ENCODE results near the gene HOXA6.

Gene HOXA6

DNA sequence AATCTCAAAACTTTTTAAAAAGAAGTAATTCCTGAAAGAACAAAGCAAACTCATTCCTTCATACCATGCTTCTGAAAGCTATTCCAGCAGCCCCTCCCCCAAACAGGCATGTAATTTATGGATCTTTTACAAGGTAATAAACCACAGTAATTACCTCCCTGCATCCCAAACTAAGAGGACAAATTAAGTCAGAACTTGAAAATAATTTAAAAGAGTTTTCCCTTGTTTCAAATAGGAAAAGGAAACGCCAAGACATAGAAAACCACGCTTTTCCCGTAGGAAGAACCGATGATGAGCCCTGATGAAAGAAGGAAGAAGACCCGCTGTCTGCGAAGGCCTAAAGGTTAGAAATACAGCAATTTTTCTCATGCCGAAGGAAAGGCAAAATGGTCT lies 25.9 kb downstream of the HOXA6 start:
- DNase-seq = no peak

DNA sequence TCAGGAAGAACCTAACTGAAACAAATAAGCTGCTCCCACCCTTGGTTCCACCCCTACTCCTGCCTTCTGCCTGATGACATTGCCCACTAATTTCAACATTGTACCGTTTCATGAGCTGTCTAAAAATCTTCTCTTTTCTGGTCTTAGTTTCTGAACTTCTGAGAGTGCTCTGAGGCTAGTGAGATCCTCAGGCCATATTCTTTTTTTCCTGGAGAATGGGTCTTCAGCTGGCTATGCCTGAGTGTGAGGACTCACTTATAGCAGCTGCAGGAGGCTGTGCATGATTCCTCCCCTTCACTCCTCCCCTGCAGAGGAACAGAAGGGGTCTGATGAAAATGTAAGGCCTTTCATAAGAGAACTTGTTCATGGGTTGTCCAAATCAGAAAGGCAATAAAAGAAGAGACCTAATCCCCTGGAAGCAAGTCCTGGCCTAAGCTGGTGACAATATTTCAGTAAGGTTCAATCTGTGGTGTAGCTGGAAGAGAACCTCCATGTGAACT lies 28.1 kb downstream of the HOXA6 start:
- no peak for DNase-seq

DNA sequence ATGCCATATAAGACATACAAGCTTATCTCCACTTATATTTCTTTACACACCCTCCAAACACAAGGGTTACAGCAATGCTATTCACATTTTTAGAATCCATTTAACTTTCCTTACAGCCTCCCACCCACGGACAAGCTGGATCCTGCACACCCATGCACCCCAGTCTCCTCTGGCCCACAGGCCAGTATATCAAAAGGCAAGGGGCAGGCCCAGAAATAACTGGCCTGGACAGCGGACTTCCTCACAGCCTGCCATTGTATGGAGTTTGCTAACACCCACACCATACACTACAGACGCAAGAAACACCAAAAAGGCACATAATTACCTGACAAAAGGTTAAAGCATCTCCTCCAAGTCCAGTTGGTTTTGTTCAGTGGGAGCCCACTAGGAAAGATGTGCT lies 29.0 kb downstream of the HOXA6 start:
- no peak for DNase-seq

DNA sequence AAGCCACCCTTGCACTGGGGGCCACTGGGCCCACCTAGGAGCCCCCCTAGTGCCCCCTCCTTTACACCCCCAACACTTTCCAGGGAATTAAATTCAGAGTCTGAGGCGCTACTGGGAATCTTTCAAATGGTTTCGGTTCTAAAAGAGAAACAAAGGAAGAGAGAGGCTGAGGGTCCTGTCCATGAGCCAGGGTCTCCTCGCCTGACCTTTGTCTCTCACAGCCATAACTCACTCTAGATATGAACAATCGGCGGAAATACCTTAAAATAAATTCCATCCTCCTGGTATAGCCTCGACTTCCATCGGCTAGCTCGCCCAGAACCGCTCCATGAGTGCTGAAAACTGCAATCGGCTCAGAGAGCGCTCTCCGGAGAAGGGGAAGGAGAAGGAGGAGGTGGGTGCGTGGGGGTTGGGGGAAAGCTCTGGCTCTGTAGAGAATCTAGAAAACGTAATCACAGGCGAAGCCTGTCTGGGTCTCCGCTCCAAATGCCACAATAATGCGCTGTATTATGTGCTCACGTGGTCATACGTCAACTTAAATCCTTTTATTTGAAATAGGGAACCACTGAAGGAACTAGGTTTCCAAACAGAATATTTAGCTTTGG lies 29.6 kb downstream of the HOXA6 start:
- DNase-seq = no peak

DNA sequence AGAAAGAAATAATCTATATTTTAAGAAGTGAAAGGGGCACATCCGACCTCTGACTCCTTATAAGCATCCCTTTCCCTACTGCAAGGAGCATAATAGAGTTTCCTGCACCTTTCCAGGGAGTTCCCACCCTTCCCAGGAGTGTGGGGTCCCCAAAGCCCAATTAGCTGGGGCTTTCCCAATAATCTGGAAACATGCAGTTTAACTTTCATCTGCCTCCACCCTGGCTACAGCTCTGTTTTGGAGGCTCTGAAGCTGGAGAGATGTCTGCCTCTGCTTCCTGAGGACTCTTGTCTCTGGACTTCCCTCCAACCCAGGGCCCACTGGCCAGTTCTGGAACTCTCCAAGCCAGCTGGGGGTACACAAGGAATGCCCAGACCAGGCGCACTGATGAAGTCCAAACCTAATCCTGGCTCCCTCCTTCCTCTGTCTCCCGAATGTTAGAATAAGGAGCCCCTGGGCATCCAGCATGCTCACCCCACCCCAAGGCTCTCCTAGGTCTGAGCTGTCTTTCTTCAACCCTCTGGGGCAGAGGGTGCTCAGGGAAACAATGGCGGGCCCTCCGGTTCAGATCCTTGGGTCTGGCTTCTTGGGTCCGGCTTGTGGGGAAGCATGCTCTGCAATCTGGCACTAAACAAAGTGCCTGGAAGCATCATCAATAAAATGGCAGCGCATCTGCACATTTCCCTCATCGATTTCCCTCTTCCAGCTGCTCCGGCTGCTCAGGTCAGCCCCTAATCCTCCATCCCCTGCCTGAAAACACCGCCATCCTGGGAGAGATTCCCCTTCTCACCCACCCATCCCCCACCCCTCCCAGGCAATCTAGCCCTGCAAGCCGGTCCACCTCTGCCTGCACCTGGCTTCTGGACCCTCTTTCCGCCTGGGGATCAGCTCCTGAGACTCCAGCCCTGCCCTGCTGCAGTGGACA lies 30.4 kb downstream of the HOXA6 start:
- no peak for DNase-seq

DNA sequence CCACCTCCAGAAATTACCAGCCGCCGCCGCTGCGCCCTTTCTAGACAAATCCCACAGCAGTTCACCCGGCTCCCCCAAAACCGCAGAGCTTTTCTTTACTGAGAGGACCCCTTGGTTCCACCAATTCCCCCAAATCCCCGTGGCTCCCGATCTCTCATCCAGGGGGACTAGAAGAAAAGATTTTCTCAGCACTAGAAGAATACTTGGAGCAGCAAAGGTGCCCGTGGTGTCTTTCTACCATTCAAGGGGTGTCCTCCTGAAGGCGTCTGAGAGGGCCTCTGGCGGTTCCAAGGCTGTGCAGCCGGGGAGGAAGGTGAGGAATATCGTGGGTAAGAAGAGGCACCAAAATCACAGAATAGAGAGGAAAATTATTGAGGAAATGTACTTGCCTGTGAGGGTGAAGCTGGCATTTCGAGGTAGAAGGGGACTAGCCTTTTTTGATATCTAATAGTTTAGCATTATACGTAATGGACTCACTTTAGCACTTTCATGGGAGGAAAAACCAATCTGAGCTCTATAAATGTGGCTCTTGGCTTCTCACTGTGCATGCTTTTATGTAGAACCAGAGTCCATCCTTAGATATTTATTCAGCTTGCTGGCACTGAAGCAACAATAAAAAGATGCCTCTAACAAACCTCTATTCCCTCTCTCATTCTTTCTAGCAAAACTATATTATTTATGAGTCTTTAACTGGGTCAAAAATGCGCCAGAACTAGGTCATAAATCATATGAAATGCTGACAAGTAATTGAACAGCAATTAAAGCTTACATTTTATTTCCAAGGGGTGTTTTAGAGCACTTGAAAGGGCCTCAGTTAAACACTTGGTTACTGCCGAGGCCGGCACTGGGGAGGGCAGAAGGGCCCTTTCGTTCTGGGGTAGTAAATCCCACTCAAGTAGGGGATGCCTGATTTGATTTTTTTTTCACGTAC lies 31.3 kb downstream of the HOXA6 start:
- DNase-seq = no peak

DNA sequence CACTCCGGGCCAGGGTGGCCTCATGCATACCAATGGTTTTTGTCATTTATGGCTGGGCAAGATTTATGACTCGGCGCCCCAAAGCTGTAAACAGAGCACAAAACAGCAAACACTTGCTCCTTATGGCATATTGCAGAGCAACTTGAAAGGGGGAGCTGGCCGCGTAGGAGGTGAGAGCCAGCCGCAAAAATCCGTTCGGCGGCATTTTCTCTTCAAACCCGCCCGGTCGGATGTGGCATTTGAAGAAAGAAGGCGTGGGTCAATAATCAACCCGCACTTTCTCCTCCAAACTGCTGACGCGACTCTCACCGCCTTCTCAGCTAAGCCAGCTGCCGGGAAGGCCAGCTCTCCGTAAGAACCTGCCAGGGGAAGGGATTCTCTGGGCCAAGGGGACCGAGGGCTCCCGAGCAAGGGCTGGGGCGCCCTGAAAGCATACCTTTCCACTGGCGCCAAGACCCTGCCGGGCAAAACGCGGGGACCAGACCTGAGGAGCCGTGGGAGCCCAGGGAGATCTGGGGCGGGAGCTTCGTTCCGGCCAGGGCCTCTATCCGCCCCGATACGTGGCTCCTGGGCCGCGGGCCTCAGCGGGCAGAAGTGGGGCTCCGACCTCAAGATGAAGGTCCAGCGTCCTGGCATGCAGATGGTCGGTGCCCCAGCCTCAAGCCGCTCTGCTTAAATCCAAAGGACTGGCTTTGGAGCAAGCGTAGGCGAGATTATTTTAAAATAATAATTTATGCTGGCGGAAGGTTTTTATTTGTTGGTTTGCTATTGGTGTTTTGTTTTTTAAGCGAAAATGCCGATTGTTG lies 32.1 kb downstream of the HOXA6 start:
- DNase-seq = no peak

DNA sequence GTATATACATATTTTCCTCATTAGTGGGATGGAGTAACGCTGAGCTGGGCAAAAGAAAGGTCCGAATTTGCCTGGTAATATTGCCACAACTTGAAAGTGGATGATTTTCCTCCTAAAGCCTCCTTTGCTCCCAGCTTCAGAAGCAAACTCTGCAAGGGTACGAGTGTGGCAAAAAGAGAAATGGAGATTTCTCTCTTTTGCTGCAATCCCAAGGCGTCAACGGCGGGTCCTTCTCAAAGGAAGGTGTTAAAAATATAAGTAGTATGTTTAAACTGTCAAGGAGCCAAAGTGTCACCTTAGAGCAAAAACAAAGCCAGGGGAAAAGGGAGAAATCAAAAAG lies 32.7 kb downstream of the HOXA6 start:
- DNase-seq = no peak

DNA sequence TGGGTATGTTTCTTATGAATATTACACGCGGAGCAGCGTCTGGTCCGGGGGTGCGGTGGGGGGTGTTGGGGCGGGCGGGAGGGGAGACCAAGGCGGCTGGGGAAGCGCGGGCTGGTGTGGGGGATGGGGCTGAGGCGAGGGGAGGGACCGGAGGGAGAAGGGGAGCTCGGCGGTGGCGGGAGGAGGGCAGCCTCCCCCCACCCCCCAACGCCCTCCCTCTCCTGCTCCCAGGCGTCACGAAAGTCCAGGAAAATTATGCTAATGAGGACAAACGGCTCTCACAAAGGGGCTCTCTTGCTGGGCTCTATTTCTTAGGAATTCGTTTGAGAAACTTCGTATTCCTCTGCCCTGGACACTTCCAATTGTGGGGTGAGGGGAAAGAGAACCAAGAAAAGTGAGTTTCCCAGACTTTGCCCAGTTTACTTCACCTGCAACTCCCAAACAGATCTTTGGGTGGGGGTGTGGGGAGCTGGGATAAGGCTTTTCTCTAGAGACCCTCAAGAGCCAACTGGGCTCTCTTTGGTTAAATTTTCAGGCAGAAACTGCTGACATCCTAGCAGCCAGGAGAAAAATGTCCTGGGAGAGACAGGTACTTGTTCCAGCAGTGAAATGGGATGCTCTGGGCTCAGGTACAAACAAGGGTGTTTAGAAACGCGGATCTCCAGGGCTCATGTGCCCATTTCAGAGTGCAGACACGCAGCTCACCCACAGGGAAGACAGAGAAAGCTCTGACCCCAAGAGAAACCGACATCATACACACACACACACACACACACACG lies 33.4 kb downstream of the HOXA6 start:
- no peak for DNase-seq

DNA sequence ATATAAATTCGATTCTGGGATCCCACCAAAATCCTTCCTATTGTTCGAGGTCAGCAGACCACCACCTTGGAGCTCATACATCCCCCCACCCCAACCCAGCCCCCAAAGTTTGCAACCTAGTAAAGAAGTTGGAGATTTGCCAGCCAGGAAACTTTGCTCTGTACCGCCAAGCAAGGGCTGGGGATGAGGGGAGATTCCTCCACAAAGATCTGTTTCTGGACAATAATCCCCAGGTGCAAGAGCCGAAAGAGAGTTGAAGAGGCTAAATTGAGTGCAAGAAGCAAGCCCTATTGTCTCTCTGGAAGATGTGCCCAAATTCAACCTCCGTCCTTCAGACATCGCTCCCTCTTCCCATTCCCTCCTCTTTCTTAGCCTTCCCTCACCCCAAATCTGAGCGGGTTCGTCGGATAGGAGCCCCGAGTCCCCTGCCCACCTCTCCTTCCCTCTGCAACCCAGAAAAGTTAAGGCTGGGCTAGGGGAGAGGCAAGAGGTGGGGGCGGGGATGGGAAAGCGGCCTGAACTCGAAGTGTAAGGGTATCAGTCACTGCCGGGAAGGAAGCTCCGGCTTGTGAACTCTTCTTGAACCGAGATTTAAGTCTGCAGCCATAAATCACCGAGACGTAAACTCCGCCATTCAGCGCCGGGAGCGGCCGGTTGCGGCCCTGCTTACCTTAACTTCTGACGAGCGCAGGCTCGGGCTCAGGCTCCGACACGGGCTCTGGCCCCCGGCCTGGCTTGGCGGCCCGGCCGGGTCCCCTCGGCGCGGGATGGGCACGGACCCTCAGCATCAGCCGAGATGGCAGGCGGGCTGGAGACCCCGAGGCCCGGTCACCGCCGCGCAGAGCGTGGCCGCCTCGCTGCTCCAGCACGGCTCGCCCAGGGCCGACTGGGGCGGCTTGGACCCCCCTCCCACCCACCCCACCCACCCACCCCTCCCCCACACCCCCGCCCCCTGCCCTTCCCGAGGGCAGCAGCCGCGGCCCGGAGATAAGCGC lies 34.3 kb downstream of the HOXA6 start:
- DNase-seq = no peak

DNA sequence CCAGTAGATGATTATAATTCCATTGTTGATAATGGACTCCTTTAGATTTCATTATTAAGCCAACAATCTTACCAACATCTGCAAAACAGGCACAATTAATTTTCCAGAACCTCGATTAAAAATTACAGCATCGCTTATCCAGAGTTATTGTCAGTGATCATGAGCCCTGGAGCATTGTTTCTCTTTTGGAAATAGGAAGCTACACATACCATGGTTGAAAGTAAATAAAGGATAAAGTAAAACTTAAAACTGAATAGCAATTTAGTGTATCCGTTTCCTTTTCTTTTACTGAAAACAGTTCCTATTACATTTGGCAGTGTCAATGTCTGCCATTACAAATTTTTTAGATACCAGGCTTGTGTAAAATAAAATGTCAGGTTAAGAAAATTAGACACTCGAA lies 35.2 kb downstream of the HOXA6 start:
- DNase-seq = no peak

DNA sequence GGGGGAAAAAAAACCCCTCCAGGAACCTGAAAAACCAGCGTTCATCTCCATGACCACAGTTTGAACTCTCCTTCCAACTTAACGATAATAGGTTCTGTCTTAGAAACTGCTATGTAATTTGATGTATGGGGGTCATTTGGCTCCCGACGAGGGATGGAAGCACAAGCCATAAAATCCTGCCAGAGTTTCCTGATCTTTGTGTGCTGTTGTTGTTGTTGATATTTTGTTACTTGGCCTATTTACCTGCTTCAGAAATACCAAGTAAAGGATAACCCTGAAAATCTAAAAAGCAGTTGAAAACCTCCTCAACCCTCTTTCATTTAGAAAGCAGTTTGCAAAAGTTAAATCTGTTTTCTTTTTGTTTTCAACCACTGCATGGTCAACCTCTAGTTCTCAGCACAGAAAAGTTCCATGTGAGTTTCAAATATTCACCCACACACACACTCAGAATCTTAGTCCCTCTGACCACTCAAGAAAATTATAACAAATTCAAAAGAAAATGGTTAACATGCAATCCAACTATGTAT lies 35.8 kb downstream of the HOXA6 start:
- DNase-seq = no peak

DNA sequence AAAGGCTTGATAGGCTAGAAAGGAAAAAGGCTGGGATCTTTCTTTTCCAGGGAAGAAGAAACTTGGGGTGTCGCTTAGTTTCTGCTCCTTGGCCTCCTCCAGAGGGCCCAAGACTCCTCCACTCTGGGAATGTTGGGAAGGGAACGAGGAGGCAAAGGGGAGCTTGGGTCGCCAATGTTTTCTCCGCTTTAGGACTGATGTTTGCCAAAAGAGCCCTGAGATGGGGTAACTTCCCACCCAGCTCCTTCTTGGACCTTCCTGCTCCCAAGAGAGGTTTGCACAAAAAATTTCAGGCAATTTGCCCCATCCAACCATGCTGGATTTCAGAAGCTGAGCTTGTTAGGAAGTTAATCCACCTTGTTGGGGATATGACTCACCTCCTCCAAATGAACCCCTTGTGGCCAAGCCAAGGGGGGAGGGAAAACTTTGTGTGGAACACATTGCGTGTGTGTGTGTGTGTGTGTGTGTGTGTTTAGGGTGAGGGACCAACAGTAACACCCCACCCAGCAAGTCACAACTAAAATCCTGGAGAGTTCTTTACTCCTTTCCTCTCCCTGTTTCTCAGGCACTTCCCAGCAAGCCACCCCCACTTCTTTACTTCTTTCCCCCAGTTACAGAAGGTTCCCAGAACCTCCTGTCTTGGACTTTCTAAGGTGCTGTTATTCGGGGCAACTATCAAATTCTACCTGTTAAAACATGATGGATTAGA lies 36.4 kb downstream of the HOXA6 start:
- no peak for DNase-seq

DNA sequence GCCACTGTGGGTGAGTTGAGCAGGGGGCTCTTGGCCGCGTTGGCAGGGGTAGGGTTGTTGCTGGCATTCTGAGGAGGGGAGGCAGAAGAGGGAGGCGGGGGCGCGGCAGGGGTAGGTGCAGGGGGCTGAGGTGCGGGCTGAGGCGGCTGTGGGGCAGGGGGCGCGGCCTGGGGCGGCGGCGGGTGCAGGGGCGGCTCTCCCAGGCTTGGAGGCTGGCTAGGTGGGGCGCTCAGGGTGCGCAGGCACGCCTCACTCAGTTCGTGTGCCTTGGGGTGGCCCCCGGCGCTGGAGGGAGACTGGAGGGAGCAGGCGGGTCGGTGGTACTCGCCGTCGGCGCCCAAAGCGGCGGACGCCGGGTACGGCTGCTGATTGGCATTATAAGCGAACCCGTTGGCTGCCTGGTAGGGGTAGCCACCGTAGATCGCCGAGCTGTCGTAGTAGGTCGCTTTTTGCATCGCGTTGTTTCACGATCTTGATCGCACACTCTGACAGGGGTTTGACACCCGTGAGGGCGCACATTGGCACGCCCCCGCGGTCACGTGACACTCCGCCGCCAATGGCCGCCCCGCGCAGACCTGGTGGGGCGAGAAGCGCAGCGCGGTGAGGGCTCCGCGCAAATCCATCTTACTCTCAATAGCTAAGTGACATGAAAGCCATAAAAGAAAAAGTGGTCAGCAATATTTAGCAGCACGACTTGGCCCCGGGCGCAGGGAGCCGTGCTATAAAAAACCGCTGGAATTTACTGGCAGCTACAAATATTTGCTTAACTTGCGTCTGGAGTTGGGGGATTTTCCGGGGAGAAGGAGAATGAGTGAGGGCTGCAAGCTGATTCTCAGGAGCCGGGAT lies 37.2 kb downstream of the HOXA6 start:
- DNase-seq = no peak

DNA sequence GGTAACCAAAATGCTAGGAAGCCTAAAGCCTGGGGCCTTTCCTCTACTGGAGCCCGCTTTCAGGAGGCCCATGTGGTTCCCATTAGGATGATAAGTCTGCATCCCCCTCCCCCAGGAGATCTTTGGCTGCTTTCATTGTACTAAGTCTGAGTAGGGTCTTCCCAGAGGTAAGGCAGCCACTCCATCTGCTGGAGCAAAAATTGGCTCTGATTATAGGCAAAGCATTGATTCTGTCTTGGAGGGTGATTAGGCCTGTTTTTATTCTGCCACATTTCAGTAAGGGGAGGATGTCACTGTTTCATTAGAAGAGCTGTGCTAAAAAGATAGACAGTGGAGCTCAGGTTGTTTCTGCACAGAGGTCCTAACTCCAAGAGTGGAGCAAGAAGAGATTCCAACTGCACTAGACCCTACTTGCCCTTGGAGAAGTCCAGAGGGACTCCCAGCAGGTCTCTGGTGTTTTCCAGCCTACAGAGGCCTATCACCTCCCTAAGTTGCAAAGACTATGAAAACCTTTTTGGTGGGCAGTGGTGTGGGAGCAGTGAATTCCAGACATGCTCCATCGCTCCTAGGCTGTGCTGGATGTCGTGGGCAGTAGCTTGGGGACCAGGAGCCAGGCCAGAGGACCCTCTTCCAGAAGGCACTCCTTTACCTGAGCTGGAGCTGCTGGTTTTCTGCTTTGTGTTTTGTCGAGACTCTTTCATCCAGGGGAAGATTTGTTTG lies 37.9 kb downstream of the HOXA6 start:
- no peak for DNase-seq

DNA sequence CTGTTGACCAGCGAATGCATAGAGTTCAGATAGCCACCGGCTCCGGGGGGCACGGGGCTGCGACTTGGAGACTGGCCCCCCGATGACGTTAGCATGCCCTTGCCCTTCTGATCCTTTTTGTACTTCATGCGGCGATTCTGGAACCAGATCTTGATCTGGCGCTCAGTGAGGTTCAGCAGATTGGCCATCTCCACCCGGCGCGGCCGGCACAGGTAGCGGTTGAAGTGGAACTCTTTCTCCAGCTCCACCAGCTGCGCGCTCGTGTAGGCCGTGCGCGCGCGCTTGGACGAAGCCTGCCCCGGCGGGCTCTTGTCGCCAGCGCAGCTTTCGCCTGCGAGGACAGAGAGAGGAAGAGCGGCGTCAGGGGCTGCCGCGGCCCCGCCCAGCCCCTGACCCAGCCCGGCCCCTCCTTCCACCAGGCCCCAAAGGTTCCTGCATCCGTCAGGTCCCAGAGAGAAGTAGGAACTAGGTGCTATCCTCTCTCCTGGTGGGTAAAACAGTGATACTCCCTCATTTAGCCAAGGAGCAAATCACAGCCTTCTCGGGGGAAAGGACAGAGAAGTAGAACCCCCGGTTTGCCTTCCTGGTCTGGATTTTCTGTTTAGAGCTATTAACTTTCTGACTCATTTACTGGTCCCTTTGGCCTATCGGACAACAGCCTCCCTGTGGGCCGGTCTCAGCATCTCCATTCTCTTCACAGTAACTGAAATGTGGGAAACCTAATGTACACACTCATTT lies 39.0 kb downstream of the HOXA6 start:
- no peak for DNase-seq

All from fibroblast of skin of back (primary cell).